Measurements from ENCODE around the gene NEMP1. TPM values are rescaled to one million over a fixed set of nuclear protein-coding genes. Genes with fewer than 3 reads are reported as not detected.

NEMP1 gene
- total and polyA plus RNA-seq, 3 donors from 2014 or later: 15.9 to 18.2 (median 18.1) TPM

GRCh38 chr12:57087691-57088353 is 9.2 kb upstream of the NEMP1 start:
- DNase-seq: peak; percentile 86
- H3K27ac ChIP-seq: peak overlapping the region; percentile 96 to 100
- no peaks in the 10 kb centered on the region for H3K36me3 ChIP-seq (ENCODE audit: low read depth, missing control alignments)
- WGBS, 2 donors: 0% methylated on average over 17 to 37 of the region's 37 CpGs
- intact Hi-C loops (cut with DNase I; ENCODE audit: low total_unique reads): no loop called here
- no peaks in the 10 kb centered on the region for H3K9me3 ChIP-seq
- peaks cover 33% of the 10 kb centered on the region for H3K4me1 ChIP-seq
- peak overlapping the region; percentile 80 to 88 for H3K4me3 ChIP-seq
- TF ChIP-seq POLR2A (IDR thresholded peaks at IDR 0.05) (no peak), CTCF (IDR thresholded peaks at IDR 0.05) (no peak)
- no peaks in the 10 kb centered on the region for H3K27me3 ChIP-seq

- no peaks in the 10 kb centered on the region for H3K27me3 ChIP-seq
- H3K4me1 ChIP-seq: peaks cover 27% of the 10 kb centered on the region
- no peaks in the 10 kb centered on the region for H3K9me3 ChIP-seq
- intact Hi-C loops (cut with DNase I; ENCODE audit: low total_unique reads): no loop called here
- TF ChIP-seq CTCF (IDR thresholded peaks at IDR 0.05): no peak
- TF ChIP-seq POLR2A (IDR thresholded peaks at IDR 0.05): peak; percentile 55
- DNase-seq: peak; percentile 92
- H3K36me3 ChIP-seq (ENCODE audit: low read depth, missing control alignments): no peaks in the 10 kb centered on the region
- WGBS, 2 donors: 0% methylated on average over 7 to 34 of the region's 52 CpGs
- peak overlapping the region; percentile 80 to 88 for H3K4me3 ChIP-seq
- peak overlapping the region; percentile 96 to 100 for H3K27ac ChIP-seq
Measured at GRCh38 chr12:57087010-57087690, 8.6 kb upstream of the NEMP1 start.

- WGBS, 2 donors: 0 to 1% methylated on average over 14 of the region's 14 CpGs
- H3K36me3 ChIP-seq (ENCODE audit: low read depth, missing control alignments): no peaks in the 10 kb centered on the region
- peak; percentile 76 for DNase-seq
Measured at GRCh38 chr12:57086493-57087009, 8.0 kb upstream of the NEMP1 start.

GRCh38 chr12:57085999-57086492 is 7.5 kb upstream of the NEMP1 start:
- peak overlapping the region; percentile 80 to 88 for H3K4me3 ChIP-seq
- DNase-seq: peak; percentile 71
- no peaks in the 10 kb centered on the region for H3K27me3 ChIP-seq
- WGBS, 2 donors: 0 to 1% methylated on average over 12 of the region's 12 CpGs
- intact Hi-C loops (cut with DNase I; ENCODE audit: low total_unique reads): no loop called here
- H3K27ac ChIP-seq: peak overlapping the region; percentile 96 to 100
- no peaks in the 10 kb centered on the region for H3K36me3 ChIP-seq (ENCODE audit: low read depth, missing control alignments)
- no peak for TF ChIP-seq CTCF (IDR thresholded peaks at IDR 0.05)
- no peak for TF ChIP-seq POLR2A (IDR thresholded peaks at IDR 0.05)
- H3K9me3 ChIP-seq: no peaks in the 10 kb centered on the region
- peaks cover 21% of the 10 kb centered on the region for H3K4me1 ChIP-seq

More at GRCh38 chr12:57086493-57087009, 8.0 kb upstream of the NEMP1 start:
- Histone ChIP-seq H3K4me1 (peaks cover 26% of the 10 kb centered on the region), H3K27me3 (no peaks in the 10 kb centered on the region), H3K27ac (peak overlapping the region; percentile 96 to 100), H3K4me3 (peak overlapping the region; percentile 80 to 88), H3K9me3 (no peaks in the 10 kb centered on the region)
- intact Hi-C loops (cut with DNase I; ENCODE audit: low total_unique reads): no loop called here
- TF ChIP-seq CTCF (IDR thresholded peaks at IDR 0.05) (peak in 1 of 3 experiments; percentile 8), POLR2A (IDR thresholded peaks at IDR 0.05) (no peak)

All from testis (tissue), 3 donors.